Skin epidermis (tissue), 12 donors: ENCODE data around the gene COQ10A.
A peak's percentile ranks its signal among the peaks of the same experiment; 100 is the strongest.
"Not testable (repeated sequence)": the region's sequence is repeated elsewhere in the genome, so short reads cannot be mapped to it uniquely, and the experiment has no call there.

Source experiments
- H3K27ac ChIP-seq, 21 experiments: fragments of 200-600 bp; sonication (generic) in 11 of 21; one replicate each; pipeline ENCODE4 v1.5.0; 2020; ENCODE audit warnings: mild to moderate bottlenecking in 3 of 21, inconsistent platforms in 2 of 21, moderate library complexity in 2 of 21
- H3K4me3 ChIP-seq, 7 experiments: fragments of 200-600 bp; sonication (generic) in 2 of 7; one replicate each; pipeline ENCODE4 v1.5.0; 2020; ENCODE audit warnings: inconsistent platforms in 2 of 7, mild to moderate bottlenecking in 2 of 7, moderate library complexity in 1 of 7

COQ10A gene

GRCh38 chr12:56266068-56266692, 562 bp upstream of the COQ10A start:
- Histone ChIP-seq H3K27ac (peak overlapping the region in 20 of 21 experiments; percentile 68 to 95 (median 90)), H3K4me3 (peak overlapping the region; percentile 54 to 73 (median 68))

GRCh38 chr12:56267443-56268071, 815 bp downstream of the COQ10A start:
- H3K27ac ChIP-seq = peak overlapping the region in 19 of 21 experiments; percentile 68 to 95 (median 90)
- peak overlapping the region; percentile 54 to 73 (median 68) for H3K4me3 ChIP-seq

DNA sequence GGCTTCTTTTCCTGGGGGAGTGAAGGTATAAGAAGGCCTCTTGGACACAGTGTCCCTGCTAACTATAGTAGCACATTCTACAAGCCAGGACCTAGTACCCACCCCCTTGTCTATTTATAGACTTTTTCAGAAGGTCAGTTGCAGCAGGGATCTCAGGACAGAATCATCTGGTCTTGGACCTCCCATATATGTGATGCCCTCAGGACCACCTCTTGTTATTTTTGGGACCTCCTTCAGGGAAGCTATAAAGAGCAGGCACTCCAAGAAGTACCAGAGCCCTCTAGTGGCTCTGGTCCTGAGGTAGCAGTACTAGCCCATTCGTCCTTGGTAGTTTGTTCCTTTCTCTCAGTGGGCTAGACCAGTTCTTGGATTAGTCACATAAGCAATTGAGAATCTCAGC, 4.3 kb downstream of the COQ10A start:
- Histone ChIP-seq H3K4me3 (no peak overlapping the region), H3K27ac (no peak overlapping the region)

GRCh38 chr12:56272468-56272867, 5.7 kb downstream of the COQ10A start:
- H3K27ac ChIP-seq, H3K4me3 ChIP-seq: not testable (repeated sequence)

GRCh38 chr12:56274299-56274698, 7.6 kb downstream of the COQ10A start:
- H3K4me3 ChIP-seq = no peak overlapping the region
- H3K27ac ChIP-seq = no peak overlapping the region

DNA sequence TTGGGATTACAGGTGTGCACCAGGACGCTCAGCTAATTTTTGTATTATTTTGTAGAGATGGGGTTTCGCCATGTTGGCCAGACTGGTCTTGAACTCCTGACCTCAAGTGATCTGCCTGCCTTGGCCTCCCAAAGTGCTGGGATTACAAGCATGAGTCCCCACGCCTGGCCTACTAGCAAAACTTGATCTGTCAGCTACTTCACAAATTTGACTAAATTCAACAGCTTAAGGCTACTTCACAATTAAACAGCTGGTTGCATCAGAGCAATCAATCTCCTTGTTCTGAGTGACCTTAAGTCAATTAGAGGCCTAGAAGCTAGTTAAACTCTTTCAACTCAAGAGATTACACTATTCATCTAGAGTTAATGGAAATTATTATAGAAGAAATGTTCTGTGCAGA, 12.2 kb downstream of the COQ10A start:
- H3K27ac ChIP-seq = no peak overlapping the region
- H3K4me3 ChIP-seq = no peak overlapping the region

DNA sequence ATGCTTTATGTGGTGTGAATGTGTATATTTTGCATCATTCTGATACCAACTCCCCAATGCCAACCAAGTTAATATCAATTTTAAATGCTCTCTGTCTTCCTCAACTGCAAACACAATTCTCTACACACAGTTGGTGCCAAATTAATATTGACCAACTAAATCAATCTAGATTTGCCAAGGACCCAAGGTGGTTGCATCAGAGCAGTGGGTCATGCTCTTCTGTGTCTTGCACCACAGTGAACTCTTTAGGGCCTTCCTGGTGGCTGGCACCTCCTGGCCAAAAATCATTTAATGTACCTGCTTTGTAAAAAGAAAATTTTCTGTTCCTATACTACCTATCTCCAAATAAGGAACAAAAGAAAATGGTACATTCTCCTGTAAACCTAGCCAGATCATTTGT, 14.1 kb downstream of the COQ10A start:
- Histone ChIP-seq H3K27ac (no peak overlapping the region), H3K4me3 (no peak overlapping the region)

- no peak overlapping the region for H3K27ac ChIP-seq
- no peak overlapping the region for H3K4me3 ChIP-seq
Measured at GRCh38 chr12:56282030-56282429, 15.3 kb downstream of the COQ10A start.

DNA sequence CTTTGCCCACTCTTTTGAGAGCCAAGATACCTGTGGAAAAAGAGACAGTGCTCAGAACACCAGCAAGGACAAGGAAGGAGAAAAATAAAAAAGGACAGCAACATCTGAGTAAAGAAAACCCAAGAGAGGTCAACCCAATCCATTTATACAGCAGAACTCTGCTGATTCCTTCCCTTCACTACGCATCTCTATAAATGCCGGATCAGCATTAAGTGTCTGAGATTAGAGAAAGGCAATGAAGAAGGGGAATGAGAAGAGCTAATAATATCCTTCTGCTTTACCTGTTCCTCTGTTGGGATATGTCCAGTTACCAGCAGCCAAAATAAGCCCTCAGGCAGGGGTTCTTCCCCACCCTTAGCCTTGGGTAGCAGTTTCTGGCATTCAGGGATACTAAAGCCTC, 15.8 kb downstream of the COQ10A start:
- Histone ChIP-seq H3K27ac (no peak overlapping the region), H3K4me3 (no peak overlapping the region)

DNA sequence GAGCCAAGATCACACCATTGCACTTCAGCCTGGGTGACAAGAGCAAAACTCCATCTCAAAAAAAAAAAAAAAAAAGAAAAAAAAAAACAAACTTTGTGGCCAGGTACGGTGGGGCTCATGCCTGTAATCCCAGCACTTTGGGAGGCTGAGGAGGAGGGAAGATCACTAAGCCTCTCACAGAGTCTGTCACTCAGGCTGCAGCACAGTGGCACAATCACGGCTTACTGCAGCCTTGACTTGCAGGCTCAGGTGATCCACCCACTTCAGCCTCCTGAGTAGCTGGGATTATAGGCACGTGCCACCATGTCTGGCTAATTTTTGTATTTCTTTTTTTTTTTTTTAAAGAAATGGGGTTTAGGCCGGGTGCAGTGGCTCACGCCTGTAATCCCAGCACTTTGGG, 17.5 kb downstream of the COQ10A start:
- H3K27ac ChIP-seq, H3K4me3 ChIP-seq: not testable (repeated sequence)

GRCh38 chr12:56286044-56286830, 19.5 kb downstream of the COQ10A start:
- Histone ChIP-seq H3K27ac (peak overlapping the region in 2 of 21 experiments; percentile 0 to 16), H3K4me3 (no peak overlapping the region)

GRCh38 chr12:56288705-56289387, 22.1 kb downstream of the COQ10A start:
- no peak overlapping the region for H3K4me3 ChIP-seq
- H3K27ac ChIP-seq = peak overlapping the region in 1 of 21 experiments; percentile 17

DNA sequence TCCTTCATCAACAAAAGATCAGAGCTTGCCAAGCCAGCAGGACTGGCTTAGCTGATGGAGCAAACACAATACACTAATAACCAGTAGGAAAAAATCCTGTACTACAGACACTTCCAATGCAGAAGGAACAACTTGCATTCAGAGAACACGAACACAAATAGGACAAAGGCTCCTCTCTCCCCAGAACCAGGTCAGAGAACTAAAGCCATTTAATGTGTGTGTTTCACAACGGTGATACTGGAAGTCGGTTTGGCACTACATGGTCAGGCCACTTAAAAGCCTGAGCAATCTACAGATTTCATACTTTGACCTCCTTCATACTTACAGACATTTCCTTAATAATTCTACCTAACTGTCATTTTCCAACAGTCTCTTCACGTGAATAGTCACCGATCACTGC, 27.1 kb downstream of the COQ10A start:
- Histone ChIP-seq H3K27ac (peak overlapping the region in 1 of 21 experiments; percentile 33), H3K4me3 (no peak overlapping the region)

DNA sequence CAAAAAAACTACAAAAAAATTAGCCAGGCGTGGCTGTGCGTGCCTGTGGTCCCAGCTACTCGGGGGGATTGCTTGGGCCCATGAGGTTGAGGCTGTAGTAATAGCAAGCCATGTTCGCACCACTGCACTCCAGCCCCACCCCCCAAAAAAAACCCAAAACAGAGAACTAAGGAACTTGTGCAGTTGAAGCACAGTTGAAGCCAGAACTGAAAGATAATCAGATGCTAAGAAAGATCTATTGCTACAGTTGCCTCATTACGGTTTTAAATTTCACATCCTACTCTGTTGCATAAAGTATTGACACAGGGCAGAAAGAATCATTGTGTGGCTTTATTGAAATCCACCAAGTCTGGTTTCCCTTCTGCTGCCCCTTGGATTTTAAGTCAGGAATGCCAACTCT, 29.6 kb downstream of the COQ10A start:
- Histone ChIP-seq H3K4me3 (no peak overlapping the region), H3K27ac (peak overlapping the region in 1 of 21 experiments; percentile 62)

GRCh38 chr12:56297400-56297799, 30.7 kb downstream of the COQ10A start:
- peak overlapping the region in 1 of 21 experiments; percentile 0 for H3K27ac ChIP-seq

DNA sequence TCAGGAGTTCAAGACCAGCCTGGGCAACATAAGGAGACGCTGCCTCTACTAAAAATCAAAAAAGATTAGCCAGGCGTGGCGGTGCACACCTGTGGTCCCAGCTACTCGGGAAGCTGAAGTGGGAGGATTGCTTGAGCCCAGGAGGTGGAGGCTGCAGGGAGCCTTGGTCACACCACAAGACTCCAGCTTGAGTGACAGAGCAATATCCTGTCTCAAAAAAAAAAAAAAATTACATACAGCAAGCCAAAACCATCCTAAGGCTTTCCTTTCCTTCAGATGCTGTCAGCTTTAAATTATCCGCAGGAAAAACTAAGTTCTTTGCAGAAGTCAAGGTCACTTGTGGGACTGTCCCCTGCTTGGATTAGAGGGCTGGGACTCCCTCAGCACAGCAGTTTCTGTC, 32.1 kb downstream of the COQ10A start:
- Histone ChIP-seq H3K27ac (peak overlapping the region in 15 of 21 experiments; percentile 32 to 98 (median 95)), H3K4me3 (peak overlapping the region; percentile 44 to 88 (median 73))

More at GRCh38 chr12:56297400-56297799, 30.7 kb downstream of the COQ10A start:
- H3K4me3 ChIP-seq = no peak overlapping the region

DNA sequence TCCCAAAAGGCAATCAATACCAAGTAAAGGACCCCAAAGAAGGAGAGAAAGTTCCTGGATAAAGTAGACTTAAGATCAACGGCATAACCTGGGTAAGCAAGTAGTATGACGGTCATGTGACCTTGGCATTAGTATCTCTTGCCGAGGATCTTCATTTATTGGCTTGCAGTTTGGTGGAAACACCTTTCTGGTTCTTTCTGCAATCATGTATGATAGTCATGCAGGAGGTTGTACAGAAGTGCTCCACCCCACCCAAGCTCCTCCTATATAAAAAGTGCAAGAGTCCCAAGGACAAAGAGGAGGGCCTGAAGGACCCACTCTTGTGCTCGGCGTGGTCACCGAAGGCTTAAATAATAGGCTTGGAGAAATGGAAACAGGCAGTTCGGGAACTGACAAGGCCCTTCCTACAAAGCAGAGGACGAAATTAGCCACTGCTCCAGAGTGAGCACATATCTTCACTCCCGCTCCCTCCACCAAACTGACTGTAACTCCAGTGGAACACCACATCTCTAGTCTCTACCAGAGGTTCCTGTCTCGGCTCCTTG, 32.6 kb downstream of the COQ10A start:
- Histone ChIP-seq H3K4me3 (peak overlapping the region; percentile 44 to 88 (median 73)), H3K27ac (peak overlapping the region; percentile 73 to 98 (median 96))

- Histone ChIP-seq H3K4me3 (peak within 1 kb of the TSS; percentile 44 to 88 (median 73)), H3K27ac (peak within 1 kb of the TSS; percentile 73 to 98 (median 96))
Measured at GRCh38 chr12:56299853-56300643, 33.3 kb downstream of the COQ10A start, which contains the start of gene CS. Gene CS, minus strand, starts transcription at chr12:56300330. Its CDS starts 129 bp downstream, at chr12:56300201.
